CD1c-positive myeloid dendritic cell (primary cell): ENCODE results near the gene MAP2K5.

Experiments used
- DNase-seq: peaks from one replicate; pipeline ENCODE4 v3.0.0-alpha.2; 2016; ENCODE audit errors: extremely low spot score

Gene MAP2K5

DNA sequence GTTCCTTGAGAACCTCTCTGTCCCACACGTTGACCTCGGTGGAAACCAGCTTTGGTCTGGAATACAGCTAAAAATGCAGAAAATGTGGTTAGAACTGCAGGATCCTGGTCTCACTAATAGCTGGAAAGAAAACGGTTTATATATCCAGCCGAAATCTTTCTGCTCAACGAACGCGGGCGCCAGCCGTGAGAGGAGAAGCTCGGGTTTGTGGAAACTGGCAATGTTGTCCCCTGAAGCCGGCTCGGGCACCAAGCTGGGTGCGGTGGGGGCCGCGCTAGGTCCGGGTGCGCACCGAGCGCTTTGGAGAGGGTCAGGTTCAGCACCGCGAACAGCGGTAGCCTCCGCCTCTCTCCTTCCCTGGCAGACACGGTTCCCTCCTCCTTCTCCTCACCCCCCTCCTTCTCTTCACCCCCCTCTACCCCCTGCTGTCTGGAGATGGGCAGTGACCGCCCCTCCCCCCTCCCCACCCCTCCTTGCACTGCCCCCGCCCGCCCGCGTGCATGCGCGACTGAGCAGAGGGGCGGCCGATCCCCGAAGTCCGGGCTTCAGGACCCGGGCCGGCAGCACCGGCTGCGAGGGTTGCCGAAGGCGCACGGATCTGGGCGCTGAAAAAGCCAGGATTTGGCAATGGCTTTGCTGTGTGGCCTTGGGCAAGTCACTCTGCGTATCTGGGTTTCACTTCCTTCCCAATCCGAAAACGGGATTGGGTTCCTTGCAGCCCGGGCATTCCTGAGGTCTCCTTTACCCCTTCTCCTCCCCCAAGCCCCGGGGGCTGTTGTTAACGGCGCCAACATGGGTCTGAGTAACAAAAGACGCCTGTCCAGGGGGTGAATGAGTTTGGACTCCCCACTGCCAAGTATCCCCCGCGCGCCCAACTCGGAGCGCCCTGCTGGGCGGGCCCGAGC lies 282.7 kb downstream of the MAP2K5 start, which contains the start of gene SKOR1:
TSS of gene SKOR1 (plus strand) at position 534 of the 905 bp plus-strand sequence. CDS start at position 628, 94 bp downstream.
- DNase-seq: peak; percentile 66

DNA sequence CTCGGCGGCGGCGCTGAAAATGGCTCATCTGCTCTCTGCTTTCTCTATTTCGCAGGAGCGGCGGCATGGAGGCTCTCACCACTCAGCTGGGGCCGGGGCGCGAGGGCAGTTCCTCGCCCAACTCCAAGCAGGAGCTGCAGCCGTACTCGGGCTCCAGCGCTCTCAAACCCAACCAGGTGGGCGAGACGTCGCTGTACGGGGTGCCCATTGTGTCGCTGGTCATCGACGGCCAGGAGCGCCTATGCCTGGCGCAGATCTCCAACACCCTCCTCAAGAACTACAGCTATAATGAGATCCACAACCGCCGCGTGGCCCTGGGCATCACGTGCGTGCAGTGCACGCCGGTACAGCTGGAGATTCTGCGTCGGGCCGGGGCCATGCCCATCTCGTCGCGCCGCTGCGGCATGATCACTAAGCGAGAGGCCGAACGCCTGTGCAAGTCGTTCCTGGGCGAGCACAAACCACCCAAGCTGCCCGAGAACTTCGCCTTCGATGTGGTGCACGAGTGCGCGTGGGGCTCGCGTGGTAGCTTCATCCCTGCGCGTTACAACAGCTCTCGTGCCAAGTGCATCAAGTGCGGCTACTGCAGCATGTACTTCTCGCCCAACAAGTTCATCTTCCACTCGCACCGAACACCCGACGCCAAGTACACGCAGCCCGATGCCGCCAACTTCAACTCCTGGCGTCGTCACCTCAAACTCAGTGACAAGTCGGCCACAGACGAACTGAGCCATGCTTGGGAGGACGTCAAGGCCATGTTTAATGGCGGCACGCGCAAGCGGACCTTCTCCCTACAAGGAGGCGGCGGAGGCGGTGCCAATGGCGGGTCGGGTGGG lies 283.6 kb downstream of the MAP2K5 start:
- no peak for DNase-seq

DNA sequence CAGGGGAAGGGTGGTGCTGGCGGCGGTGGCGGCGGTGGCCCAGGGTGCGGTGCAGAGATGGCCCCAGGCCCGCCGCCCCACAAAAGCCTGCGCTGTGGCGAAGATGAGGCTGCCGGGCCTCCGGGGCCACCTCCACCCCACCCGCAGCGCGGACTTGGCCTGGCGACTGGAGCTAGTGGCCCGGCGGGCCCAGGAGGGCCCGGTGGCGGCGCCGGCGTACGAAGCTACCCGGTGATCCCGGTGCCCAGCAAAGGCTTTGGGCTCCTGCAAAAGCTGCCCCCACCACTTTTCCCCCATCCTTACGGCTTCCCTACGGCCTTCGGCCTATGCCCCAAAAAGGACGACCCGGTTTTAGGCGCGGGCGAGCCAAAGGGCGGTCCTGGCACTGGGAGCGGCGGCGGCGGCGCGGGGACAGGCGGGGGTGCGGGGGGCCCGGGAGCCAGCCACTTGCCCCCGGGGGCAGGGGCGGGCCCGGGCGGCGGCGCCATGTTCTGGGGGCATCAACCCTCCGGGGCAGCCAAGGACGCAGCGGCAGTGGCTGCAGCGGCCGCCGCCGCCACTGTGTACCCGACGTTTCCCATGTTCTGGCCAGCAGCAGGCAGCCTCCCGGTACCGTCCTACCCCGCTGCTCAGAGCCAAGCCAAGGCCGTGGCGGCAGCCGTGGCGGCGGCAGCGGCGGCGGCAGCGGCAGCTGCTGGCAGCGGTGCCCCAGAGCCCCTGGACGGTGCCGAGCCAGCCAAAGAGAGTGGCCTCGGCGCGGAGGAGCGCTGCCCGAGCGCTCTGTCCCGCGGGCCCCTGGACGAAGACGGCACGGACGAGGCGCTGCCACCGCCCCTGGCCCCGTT lies 284.4 kb downstream of the MAP2K5 start:
- DNase-seq: no peak

DNA sequence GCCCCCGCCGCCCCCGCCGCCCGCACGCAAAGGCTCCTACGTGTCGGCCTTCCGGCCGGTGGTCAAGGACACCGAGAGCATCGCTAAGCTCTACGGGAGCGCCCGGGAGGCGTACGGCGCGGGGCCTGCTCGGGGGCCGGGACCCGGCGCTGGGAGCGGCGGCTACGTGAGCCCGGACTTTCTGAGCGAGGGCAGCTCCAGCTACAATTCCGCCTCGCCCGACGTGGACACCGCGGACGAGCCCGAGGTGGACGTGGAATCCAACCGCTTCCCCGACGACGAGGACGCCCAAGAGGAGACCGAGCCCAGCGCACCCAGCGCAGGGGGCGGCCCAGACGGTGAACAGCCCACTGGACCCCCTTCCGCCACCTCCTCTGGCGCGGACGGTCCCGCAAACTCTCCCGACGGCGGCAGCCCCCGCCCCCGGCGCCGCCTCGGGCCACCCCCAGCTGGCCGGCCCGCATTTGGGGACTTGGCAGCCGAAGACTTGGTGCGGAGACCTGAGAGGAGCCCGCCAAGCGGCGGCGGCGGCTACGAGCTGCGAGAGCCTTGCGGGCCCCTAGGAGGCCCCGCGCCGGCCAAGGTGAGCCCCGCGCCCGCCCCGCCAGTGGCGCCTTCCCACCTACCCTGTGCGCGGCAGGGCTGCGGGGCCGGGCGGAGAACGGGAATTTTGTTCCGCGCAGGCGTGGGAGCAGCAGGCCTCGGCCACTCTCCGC lies 285.2 kb downstream of the MAP2K5 start:
- DNase-seq: no peak

DNA sequence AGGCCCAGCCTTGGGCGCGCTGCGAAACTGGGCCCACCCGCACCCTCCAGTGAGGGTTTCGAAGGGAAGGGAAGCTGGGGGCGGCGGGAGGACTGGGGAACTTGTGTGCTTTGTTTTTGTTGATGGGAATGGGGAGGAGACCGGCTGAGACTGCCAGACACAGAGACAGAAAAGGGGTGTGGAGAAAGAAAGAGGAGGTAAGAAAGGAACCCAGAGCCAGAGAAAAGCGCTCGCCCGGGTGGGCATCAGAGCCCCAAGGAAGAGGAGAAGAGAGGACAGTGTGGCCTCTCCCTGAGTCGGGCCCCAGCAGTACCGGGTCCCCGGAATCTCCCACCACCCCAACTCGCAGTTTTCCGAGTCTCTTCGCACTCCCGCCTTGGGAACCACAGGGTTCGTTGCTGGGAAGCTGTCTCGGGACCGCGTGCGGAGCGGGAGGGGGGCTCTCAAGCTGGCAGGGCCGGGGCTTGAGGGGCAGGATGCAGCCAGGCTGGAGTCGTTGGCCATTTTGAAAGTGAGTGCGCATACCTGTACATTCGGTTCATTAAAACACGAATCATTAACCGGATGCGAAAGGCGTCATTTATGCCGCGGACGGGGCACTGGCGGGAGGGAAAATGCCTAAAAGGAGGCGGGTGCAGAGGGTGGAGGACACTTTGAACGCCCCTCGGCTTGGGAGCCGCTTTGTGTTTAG lies 285.9 kb downstream of the MAP2K5 start:
- no peak for DNase-seq

DNA sequence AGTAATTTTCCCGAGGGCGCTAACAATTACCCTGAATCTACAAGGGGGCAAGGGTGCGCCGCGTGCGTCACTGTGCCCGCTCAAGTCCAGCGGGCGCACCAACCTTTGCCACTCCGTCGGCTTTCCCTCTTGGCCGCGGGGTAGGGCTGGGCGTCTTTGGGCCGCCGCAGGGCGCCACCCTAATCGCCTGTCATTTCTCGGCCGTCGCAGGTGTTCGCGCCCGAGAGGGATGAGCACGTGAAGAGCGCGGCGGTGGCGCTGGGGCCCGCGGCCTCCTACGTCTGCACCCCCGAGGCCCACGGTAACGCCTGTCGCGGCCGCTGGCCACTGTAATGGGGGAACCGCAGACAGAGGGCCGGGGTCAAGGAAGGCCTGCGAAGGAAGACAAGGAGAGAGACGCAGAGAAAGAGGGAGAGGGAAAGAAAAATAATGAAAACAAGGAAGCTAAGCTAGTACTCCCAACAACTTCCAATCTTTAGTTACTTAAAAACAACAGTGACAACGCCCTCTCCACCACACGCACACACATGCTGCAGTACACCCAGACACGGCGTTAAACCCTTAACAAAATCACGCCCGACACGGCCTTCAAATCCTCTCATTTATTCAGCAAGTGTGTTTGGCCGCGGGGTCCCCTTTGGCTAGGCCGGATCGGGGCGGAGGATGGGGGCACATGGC lies 286.6 kb downstream of the MAP2K5 start:
- DNase-seq: no peak

DNA sequence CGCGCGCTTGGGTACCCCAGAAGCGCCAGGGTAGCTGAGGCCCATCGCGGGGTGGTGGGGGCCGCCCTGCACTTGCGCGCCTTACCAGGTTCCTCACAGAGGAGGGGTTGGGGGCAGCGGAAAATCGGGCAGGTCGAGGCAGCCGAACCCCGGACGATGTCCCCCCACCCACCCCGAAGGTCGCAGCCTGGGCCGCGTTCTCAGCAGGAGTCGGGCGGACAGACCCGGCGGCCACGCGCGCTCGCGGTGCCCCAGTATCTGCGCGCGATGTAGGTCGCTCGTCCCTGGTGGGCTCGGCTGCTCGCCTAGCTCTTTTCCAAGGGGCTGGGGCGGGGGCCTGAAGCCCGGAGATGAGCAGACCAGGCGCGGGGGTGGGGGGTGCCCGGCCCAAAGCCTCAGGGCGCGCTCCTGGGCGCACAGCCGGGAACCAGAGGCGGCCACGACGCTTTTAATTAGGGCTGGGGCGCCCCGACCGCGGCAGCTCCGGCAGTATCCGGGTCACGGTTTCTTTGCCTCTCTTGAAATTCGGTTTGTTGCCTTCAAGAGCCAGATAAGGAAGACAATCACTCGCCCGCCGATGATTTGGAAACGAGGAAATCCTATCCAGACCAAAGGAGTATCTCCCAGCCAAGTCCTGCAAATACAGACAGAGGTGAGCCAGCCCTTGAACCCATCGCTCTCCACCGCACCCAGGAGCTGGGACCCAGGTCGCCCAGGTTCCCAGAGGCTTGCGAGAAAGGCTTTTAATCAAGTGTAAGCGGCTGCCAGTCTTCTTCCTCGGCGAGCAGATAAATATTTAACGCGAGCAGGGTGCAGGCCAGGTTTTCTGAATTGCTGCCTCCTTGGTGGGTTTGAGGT lies 287.4 kb downstream of the MAP2K5 start:
- DNase-seq: no peak

DNA sequence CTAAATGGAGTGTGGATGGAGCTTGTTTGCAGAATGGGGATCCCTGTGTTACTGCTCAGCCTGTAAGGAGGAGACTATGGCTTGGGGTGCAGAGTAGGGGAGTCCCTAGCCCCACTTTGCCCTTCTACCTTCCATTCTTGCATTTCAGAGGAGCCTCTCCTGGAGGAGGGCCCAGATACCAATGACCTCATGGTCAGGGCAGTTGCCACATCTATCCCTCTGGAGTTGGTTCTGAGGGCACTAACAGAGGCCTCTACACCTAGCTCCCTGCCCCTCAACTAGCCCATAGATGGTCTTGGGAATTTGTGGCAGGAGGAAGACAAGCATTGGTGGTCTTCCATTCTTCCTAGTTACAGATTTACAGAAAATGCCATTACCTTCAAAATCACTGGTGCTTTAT lies 288.9 kb downstream of the MAP2K5 start:
- no peak for DNase-seq

DNA sequence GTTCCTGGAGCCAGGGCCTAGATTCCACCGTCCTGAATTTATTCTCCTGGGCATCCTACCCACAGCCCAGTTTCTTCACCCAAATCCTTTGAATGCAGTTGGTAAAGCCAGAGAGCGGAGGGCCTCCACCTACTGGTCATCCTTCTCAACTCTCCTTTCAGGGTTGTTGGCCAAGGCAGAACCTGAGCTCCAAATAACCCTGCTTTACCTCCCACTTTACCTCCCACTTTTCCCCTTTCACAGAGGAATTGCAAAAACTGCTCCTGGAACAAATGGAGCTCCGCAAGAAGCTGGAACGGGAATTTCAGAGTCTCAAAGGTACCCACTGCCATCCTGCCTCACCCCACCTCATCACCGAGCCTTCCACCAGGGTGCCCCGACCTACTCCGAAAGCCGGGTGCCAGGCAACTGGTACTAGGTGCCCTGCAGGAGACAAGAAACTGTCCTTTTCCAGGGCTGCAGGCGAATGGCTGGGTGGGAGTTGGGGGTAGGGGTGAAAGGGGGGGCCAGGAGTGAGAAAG lies 289.6 kb downstream of the MAP2K5 start:
- DNase-seq: no peak

DNA sequence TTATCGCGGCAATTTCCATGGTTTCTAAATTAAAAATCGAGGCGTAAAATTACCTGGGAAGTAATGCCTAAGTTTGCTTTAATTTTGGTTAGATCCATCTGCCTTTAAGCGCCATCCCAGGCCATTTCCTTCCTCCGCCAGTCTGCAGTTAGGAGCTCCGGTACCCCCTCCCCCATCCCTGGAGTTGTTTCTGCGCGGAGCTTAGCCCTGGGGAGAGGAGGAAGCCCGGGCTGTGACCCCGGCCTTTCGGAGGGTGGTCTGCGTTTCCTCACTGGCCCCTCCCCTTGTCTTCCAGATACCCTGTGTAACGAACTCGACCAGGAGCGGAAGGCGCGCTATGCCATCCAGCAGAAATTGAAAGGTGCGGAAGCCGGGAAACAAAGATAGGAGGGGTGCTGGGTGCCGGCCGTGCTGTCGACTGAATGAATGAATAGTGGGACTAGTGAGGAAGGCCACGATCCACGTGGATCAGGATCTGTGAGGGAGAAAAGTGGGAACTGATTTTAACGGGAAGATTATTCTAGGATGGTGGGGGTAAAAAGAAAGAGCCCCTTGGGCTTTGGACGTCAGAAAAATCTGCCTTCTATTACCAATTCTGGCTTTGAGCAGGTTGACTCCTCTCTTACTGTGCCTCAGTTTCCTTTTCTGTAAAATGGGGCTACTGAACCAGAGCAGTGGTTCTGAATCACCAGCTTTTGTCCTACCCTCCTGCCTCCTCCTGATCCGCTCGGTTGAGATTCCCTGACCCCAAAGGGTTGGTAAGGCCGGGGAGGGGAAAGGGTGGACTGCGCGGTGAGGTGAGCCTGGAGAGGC lies 290.6 kb downstream of the MAP2K5 start:
- no peak for DNase-seq

DNA sequence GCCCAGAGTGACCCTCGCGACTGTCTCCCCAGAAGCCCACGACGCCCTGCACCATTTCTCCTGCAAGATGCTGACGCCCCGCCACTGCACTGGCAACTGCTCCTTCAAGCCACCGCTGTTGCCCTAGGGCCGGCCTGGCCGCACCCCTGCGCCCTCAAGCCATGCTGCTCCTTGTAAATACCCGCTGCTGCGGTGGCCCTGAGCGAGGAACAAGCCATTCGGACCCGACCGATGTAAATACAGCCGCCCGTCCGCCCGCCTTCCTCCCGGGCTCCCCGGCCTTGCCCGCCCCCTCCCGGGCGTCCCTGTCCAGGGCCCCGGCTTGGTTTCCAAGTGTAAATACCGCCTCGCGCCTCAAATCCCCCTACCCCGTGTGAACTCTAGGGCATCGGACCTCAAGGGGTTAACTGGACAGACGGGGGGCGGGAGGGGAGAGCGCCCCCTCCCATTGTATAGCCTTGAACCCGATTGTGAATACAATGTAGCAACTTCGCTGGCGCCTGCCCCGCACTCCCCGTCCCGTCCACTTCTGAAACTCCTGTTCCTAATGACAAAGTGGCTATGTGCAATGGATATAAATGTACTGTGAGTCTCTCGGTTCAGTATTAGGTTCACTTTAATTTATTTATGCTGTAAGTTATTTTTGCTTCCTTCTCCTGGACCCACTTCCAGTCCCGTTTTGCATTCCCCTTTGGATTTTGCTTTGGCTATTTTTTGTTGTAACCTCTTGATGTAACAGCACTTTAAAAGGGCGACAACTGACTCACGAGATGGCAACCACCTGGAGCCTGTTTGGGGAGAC lies 291.4 kb downstream of the MAP2K5 start:
- peak; percentile 49 for DNase-seq

DNA sequence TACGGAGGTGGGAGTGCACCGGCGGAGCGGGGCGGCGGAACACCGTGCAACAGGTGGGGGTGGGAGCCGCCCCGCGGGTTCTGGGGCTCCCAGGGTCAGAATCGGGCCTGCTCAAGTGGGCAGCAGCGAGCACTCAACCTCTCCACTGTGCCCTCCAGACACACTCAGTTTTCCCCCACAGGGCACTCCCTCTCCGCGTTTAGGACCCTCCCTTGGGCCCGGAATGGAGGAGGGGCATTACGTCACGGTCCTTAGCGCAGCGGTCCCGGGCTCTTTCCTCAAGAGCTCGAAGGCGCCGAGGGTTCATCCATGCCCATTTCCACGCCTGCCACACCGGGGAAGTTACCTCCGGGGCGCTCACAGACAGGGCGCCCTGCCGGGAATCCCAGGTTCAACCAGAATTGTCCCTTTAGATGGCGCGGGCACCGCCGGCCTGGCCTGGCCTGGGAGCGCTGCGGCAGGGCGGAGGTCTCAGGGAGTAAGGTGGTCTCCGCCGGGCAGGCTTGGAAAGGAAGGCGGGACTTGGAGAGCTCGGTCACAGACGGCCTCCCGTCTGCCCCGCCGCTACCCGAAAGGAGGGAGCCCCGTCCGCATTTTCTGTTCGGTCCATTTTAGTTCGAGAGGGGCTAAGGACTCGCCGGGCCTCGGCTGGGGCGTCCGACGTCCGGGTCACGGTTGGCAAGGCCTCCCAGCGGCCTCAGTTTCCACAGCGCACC lies 292.2 kb downstream of the MAP2K5 start:
- DNase-seq: no peak

DNA sequence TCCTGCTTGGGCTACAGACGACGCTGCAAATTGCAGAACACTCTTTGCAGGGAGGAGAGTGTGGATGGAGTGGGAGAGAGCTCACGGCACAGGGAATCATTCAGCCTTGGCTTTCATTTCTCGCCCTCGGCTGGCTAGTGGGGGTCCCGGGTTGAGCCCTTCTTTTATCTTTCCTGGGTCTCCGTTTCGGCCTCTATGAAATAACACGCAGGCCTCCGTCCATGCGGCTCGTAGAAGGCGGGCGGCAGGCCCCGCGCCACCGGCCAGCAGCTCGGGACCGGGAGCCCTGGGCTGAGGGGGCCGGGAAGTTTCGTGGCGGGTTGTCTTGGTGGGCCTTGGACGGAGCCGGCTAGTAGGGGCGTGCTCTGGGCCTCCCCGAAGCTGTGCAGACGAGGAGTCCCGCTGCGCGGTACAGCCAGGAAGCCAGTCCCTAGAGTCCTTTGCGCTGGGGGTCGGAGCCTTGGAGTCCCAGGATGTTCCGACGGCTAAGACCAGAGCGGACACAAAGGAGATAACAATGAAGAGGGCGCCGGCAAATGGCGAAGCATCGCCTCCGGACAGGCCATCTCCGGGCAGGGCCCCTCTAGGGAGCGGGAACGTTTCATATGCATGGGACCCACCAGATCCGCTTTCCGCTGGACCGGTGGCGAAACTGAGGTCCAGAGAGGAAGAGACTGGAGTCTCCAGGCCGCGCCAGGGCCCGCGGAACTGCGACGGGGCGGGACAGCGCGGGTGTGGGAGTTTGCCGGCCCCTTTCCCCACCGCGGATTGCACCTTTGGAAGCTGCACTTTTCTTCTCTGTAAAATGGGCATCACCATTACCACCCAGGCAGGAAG lies 293.0 kb downstream of the MAP2K5 start:
- DNase-seq: peak; percentile 71

DNA sequence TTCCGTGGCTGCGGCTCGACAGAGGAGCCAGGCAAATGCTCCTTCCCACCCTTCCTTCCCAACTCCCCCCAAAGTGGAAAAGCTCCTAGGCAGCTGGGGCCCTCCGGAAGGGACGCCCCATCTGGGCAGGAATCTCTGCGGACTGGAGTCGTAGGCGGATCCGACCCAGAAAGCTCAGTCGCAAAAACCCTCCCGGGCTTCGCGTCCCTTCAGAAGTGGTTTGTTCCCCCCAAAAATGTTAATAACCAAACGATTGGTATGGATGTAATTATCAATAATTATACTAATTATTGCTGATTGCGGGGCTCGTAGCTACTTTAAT lies 293.6 kb downstream of the MAP2K5 start:
- no peak for DNase-seq

DNA sequence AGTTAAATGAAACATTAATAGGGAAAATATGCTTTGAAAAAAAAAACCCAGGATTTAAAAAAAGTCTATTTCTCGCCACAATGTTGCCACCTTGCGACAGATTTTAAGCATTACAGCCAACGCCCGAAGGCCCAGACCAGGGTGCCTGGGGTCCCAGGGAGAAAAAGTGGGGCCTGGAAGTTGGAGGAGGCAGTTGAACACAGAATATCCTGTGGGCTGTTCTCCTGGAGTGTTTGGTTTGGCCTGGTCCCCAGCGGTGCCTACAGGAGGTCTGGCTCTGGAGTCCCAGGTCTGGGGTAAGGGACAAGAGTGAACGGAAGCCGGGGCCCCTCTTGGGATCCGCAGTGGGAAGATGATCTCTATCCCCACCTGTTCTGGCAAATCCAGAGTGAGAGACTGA lies 294.0 kb downstream of the MAP2K5 start:
- peak; percentile 72 for DNase-seq

DNA sequence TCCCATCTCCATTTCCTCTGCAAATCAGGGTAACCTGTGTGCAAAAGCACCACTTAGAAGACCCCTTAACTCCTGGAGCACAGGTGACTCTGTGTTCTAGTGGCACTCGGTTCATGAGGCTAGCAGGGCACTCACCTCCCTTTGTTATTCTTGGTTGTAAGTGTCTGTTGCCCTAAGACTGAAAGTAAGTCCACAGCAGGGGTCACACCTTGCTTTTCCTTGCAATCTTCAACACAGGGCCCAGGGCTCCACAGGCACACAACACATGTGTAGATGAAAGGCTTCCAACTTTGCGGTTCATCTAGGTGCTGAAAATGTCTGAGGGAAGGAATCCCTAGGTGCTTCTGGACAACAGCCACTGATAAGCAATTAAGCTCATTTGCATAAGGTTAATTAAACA lies 294.5 kb downstream of the MAP2K5 start:
- no peak for DNase-seq
